Suprapubic skin (tissue), 4 donors: Measurements from ENCODE around the gene GREM2. TPM values are rescaled to one million over a fixed set of nuclear protein-coding genes. Genes with fewer than 3 reads are reported as not detected.

Source experiments
- DNase-seq, 2 donors: peaks; one replicate each; pipeline ENCODE4 v3.0.0-alpha.2; 2019; ENCODE audit warnings: low spot score in 2 of 2
- H3K27ac ChIP-seq: fragments of 200-600 bp; sonication (generic); one replicate; pipeline ENCODE4 v1.5.1; 2019
- H3K27me3 ChIP-seq: fragments of 200-600 bp; sonication (generic); one replicate; pipeline ENCODE4 v1.5.1; 2019
- H3K36me3 ChIP-seq: fragments of 200-600 bp; sonication (generic); one replicate; pipeline ENCODE4 v1.5.1; 2019
- H3K4me1 ChIP-seq: fragments of 200-600 bp; sonication (generic); one replicate; pipeline ENCODE4 v1.5.1; 2019
- H3K4me3 ChIP-seq: fragments of 200-600 bp; sonication (generic); one replicate; pipeline ENCODE4 v1.5.1; 2019; ENCODE audit warnings: mild to moderate bottlenecking
- H3K9me3 ChIP-seq: fragments of 200-600 bp; sonication (generic); one replicate; pipeline ENCODE4 v1.5.1; 2019
- EP300 ChIP-seq: sonication (generic); formaldehyde crosslinking; IDR thresholded peaks from one replicate; pipeline ENCODE4 v1.6.1; 2017; ENCODE audit warnings: antibody characterized with exemption
- POLR2A ChIP-seq, 2 donors: fragments of 450-650 bp; IDR thresholded peaks; one replicate each; pipeline ENCODE4 v1.6.1; 2017; ENCODE audit warnings: antibody characterized with exemption in 2 of 2, mild to moderate bottlenecking in 2 of 2, moderate library complexity in 2 of 2
- POLR2AphosphoS5 ChIP-seq, 3 donors: sonication (generic); formaldehyde crosslinking; IDR thresholded peaks; one replicate each; pipeline ENCODE4 v1.6.1; 2017; ENCODE audit warnings: antibody characterized with exemption in 3 of 3
- WGBS: methylation state at CpG from one replicate; pipeline ENCODE4 v1.1.5; 2018; 5-methylcytosine and 5-hydroxymethylcytosine counted together
- total RNA-seq, 4 donors: library from RNA; depleted of rRNA; stranded (reverse); fragments of >200 nt; gene quantifications; one replicate each; pipeline ENCODE4 v1.1.0, GENCODE V29; 2016
- TF ChIP-seq, protein P1 (sequence below), 2 donors: fragments of 200-600 bp in 1 of 2; fragments of 450-650 bp in 1 of 2; sonication (generic) in 1 of 2; IDR thresholded peaks; one replicate each; pipeline ENCODE4 v1.5.1; 2016 to 2019; ENCODE audit warnings: antibody characterized with exemption in 2 of 2, mild to moderate bottlenecking in 1 of 2, moderate library complexity in 1 of 2

The GREM2 gene
- total RNA-seq, 4 donors from 2014 or later = 0.11 to 1.3 (median 0.38) TPM

DNA sequence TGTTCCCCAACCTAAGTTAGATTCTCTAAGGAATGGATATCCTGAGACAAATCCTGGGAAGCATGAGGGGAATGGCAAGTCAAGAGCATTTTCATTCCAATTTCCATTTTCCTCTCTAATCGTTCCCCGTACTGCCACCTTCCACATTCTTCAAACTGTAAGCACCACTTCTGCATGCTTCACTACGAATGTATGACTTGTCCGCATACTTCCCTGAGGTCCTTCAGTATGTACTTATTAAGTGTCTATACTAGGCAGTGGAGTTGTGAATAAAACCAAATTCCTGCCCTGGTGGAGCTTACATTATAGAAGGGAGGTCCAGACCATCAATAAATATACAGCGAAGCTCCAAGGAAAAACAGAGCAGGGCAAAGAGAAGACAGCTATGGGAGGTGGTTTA, 154.8 kb downstream of the GREM2 start:
- no peak for DNase-seq
- H3K4me1 ChIP-seq = no peaks in the 10 kb centered on the region
- H3K27me3 ChIP-seq = no peaks in the 10 kb centered on the region
- H3K36me3 ChIP-seq = no peaks in the 10 kb centered on the region
- H3K9me3 ChIP-seq = no peaks in the 10 kb centered on the region
- H3K4me3 ChIP-seq = no peak overlapping the region
- WGBS = 93% methylated on average over 5 of the region's 5 CpGs
- no peak overlapping the region for H3K27ac ChIP-seq
- TF ChIP-seq EP300 = no peak
- TF ChIP-seq, protein P1, sequence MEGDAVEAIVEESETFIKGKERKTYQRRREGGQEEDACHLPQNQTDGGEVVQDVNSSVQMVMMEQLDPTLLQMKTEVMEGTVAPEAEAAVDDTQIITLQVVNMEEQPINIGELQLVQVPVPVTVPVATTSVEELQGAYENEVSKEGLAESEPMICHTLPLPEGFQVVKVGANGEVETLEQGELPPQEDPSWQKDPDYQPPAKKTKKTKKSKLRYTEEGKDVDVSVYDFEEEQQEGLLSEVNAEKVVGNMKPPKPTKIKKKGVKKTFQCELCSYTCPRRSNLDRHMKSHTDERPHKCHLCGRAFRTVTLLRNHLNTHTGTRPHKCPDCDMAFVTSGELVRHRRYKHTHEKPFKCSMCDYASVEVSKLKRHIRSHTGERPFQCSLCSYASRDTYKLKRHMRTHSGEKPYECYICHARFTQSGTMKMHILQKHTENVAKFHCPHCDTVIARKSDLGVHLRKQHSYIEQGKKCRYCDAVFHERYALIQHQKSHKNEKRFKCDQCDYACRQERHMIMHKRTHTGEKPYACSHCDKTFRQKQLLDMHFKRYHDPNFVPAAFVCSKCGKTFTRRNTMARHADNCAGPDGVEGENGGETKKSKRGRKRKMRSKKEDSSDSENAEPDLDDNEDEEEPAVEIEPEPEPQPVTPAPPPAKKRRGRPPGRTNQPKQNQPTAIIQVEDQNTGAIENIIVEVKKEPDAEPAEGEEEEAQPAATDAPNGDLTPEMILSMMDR (IDR thresholded peaks at IDR 0.05) = no peak

DNA sequence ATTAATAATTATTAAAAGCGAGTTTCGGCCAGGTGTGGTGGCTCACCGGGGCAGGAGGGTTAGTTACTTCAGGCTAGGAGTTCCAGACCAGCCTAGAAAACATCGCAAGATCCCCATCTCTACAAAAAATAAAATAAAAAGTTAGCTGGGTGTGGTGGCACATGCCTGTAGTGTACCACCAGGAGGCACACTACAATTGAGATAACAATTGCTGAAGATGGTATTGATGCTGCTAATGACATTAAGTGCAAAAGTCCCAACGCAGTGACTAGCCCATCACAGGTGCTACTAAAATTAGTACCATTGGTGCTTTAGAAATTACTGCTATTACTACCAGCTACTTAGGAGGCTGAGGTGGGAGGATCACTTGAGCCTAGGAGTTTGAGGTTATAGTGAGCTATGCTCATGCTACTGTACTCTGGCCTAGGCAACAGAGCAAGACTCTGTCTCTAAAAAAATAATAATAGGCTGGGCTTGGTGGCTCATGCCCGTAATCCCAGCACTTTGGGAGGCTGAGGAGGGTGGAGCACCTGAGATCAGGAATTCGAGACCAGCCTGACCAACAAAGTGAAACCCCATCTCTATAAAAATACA, 156.6 kb downstream of the GREM2 start:
- no peak overlapping the region for H3K4me3 ChIP-seq
- DNase-seq = no peak
- no peaks in the 10 kb centered on the region for H3K9me3 ChIP-seq
- no peaks in the 10 kb centered on the region for H3K36me3 ChIP-seq
- TF ChIP-seq POLR2AphosphoS5 (IDR thresholded peaks at IDR 0.05) (no peak), EP300 (no peak), POLR2A (IDR thresholded peaks at IDR 0.05) (no peak)
- TF ChIP-seq, protein P1 (IDR thresholded peaks at IDR 0.05) = no peak
- H3K27me3 ChIP-seq = no peaks in the 10 kb centered on the region
- 77% methylated on average over 7 of the region's 7 CpGs for WGBS
- H3K4me1 ChIP-seq = no peaks in the 10 kb centered on the region
- no peak overlapping the region for H3K27ac ChIP-seq

DNA sequence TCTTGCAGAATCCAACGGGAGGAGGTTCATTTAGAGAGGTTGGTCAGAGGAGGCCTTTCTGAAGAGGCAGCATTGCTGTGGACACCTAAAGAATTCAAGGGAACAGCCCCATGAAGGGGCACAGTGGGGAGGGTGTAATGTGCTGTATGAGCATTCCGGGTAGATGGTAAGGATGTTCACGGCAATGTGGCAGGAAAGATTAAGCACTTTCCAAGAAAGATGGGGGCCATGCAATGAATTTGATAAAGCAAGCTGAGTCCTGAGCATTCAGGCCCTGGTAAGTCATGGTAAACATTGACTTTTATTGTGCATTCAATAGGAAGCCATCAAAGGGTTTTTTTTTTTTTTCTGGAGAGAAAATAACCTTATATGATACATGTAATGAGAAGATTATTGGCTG, 166.6 kb downstream of the GREM2 start:
- Histone ChIP-seq H3K27me3 (no peaks in the 10 kb centered on the region), H3K9me3 (no peaks in the 10 kb centered on the region), H3K4me3 (no peak overlapping the region), H3K4me1 (no peaks in the 10 kb centered on the region), H3K27ac (no peak overlapping the region), H3K36me3 (no peaks in the 10 kb centered on the region)
- WGBS = 92% methylated on average over 3 of the region's 3 CpGs
- TF ChIP-seq POLR2AphosphoS5 (IDR thresholded peaks at IDR 0.05) (no peak), POLR2A (IDR thresholded peaks at IDR 0.05) (no peak), EP300 (no peak)
- TF ChIP-seq, protein P1 (IDR thresholded peaks at IDR 0.05) = no peak
- no peak for DNase-seq

DNA sequence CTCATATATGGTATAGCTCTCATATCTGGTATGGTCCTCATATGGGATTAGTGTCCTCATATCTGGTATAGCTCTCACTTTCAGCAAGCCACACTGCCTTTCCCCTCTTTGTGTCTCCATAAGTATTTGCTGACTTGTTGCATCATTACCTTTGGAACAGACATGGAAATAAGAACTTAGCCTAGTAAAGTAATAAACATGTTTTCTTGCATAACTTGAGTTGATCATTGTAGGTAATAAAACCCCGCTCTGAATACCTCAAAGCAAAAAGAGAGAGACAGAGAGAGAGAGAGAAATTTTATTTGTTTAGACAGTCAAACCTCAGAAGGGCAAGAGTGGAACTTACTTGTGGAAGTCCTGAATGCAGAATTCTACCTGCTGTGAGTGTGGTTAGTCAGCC, 170.3 kb downstream of the GREM2 start:
- no peak for DNase-seq
- TF ChIP-seq, protein P1 (IDR thresholded peaks at IDR 0.05) = no peak
- TF ChIP-seq POLR2A (IDR thresholded peaks at IDR 0.05) (no peak), EP300 (no peak), POLR2AphosphoS5 (IDR thresholded peaks at IDR 0.05) (no peak)
- H3K9me3 ChIP-seq = no peaks in the 10 kb centered on the region
- 94% methylated on average over 1 of the region's 1 CpG for whole genome bisulfite sequencing
- H3K4me1 ChIP-seq = no peaks in the 10 kb centered on the region
- H3K27ac ChIP-seq = no peak overlapping the region
- H3K4me3 ChIP-seq = no peak overlapping the region
- no peaks in the 10 kb centered on the region for H3K36me3 ChIP-seq
- no peaks in the 10 kb centered on the region for H3K27me3 ChIP-seq
